ENCODE measurements around the gene KCNJ10. TPM values are rescaled to one million over a fixed set of nuclear protein-coding genes. Genes with fewer than 3 reads are reported as not detected.

The KCNJ10 gene
- total RNA-seq, 2 experiments from 2014 or later, result 0.29 TPM; not detected in 1

DNA sequence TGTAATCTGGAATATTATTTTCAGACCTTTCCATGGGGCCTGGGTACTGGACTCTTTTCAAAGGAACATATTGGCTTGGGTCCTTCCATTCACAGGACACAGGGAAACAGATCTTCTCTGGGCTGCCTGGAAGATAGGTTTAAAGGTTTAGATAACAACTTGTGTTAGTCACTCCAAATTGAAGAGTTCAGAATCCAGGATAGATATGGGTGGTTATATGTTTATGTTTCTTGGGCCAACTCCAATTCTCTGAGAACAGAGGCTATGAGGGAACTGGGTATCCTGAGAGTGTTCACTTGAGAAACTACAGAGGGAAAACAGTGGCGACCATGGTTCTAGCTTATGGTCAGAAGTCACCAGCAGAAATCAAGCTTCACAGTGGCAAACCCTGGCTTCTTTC lies 29.5 kb downstream of the KCNJ10 start:
- no peak for TF ChIP-seq EZH2phosphoT487 (IDR thresholded peaks at IDR 0.05; ENCODE audit: borderline replicate concordance, low read depth, low read length)
- TF ChIP-seq CTCF (conservative IDR thresholded peaks at IDR 0.05; ENCODE audit: low read length), result no peak
- H3K4me2 ChIP-seq (ENCODE audit: low read length), result no peak overlapping the region
- no peak for DNase-seq (ENCODE audit: low spot score)
- no peaks in the 10 kb centered on the region for H3K9me3 ChIP-seq (ENCODE audit: low read length)
- H4K20me1 ChIP-seq (ENCODE audit: insufficient read depth, low read length), result no peaks in the 10 kb centered on the region
- H3K4me3 ChIP-seq (ENCODE audit: low read depth, low read length, poor library complexity, severe bottlenecking), result no peak overlapping the region
- H3K9me2 ChIP-seq (ENCODE audit: insufficient read depth, low read length), result no peaks in the 10 kb centered on the region
- no peaks in the 10 kb centered on the region for H3K79me2 ChIP-seq (ENCODE audit: insufficient read depth, low read depth, low read length)
- ChIA-PET POLR2A (no interaction called here), CTCF (ENCODE audit: unreplicated experiment) (no interaction called here)
- intact Hi-C loops (cut with micrococcal nuclease; ENCODE audit: unreplicated experiment), result no loop called here
- H3K4me1 ChIP-seq (ENCODE audit: insufficient read depth, low read length, poor library complexity, severe bottlenecking), result no peaks in the 10 kb centered on the region
- H3K36me3 ChIP-seq (ENCODE audit: insufficient read depth, low read length), result no peaks in the 10 kb centered on the region
- no TSS peak for BruUV-seq (replicated peaks)
- H3K27ac ChIP-seq (ENCODE audit: low read depth, low read length, poor library complexity, severe bottlenecking), result no peak overlapping the region
- no peak overlapping the region for H2AFZ ChIP-seq (ENCODE audit: low read length)

GRCh38 chr1:160032165-160032820 lies 37.7 kb downstream of the KCNJ10 start:
- CTCF ChIA-PET (ENCODE audit: unreplicated experiment), result interaction anchor here (1.3 to 1.4 kb wide), 2 partner anchors 15 to 25 kb away, joined by 4 to 10 read pairs; no protein-coding TSS in a partner anchor
- H3K79me2 ChIP-seq (ENCODE audit: insufficient read depth, low read depth, low read length), result peaks cover 7% of the 10 kb centered on the region; the same call in 1 of the 2 replicates
- BruUV-seq (replicated peaks), result TSS peak; percentile 86
- H3K36me3 ChIP-seq (ENCODE audit: insufficient read depth, low read length), result no peaks in the 10 kb centered on the region
- no peak overlapping the region for H3K27ac ChIP-seq (ENCODE audit: low read depth, low read length, poor library complexity, severe bottlenecking)
- intact Hi-C loops (cut with micrococcal nuclease; ENCODE audit: unreplicated experiment), result loop anchor here (5.0 kb wide), 1 partner anchor 45 kb away; no protein-coding TSS in a partner anchor
- peak; percentile 11 for DNase-seq (ENCODE audit: low spot score)
- H3K9me2 ChIP-seq (ENCODE audit: insufficient read depth, low read length), result no peaks in the 10 kb centered on the region
- POLR2A ChIA-PET, result interaction anchor here (1.3 to 3.3 kb wide), 3 partner anchors 11 to 109 kb away, joined by 3 to 12 read pairs (median 7); no protein-coding TSS in a partner anchor
- H4K20me1 ChIP-seq (ENCODE audit: insufficient read depth, low read length), result no peaks in the 10 kb centered on the region
- no peaks in the 10 kb centered on the region for H3K9me3 ChIP-seq (ENCODE audit: low read length)
- peak overlapping the region; percentile 85 for H2AFZ ChIP-seq (ENCODE audit: low read length)
- H3K4me1 ChIP-seq (ENCODE audit: insufficient read depth, low read length, poor library complexity, severe bottlenecking), result peaks cover 24% of the 10 kb centered on the region
- TF ChIP-seq EZH2phosphoT487 (IDR thresholded peaks at IDR 0.05; ENCODE audit: borderline replicate concordance, low read depth, low read length), result no peak
- TF ChIP-seq CTCF (conservative IDR thresholded peaks at IDR 0.05; ENCODE audit: low read length), result no peak
- peak overlapping the region; percentile 74 for H3K4me3 ChIP-seq (ENCODE audit: low read depth, low read length, poor library complexity, severe bottlenecking)
- H3K4me2 ChIP-seq (ENCODE audit: low read length), result peak overlapping the region; percentile 87
